Peyer's patch (tissue), 4 donors: ENCODE measurements around the gene GNB5.

ENCODE experiments used
- POLR2A ChIP-seq, 2 donors: fragments of 450-650 bp; IDR thresholded peaks; one replicate each; pipeline ENCODE4 v1.5.1; 2017; ENCODE audit warnings: antibody characterized with exemption in 2 of 2, mild to moderate bottlenecking in 2 of 2, moderate library complexity in 2 of 2
- TF ChIP-seq, protein P1 (sequence below), 6 experiments: fragments of 450-650 bp in 4 of 6; fragments of 200-600 bp in 2 of 6; sonication (generic) in 1 of 6; IDR thresholded peaks; one replicate each; pipeline ENCODE4 v1.5.1; 2017 to 2019; ENCODE audit warnings: antibody characterized with exemption in 6 of 6, mild to moderate bottlenecking in 3 of 6, moderate library complexity in 1 of 6

DNA sequence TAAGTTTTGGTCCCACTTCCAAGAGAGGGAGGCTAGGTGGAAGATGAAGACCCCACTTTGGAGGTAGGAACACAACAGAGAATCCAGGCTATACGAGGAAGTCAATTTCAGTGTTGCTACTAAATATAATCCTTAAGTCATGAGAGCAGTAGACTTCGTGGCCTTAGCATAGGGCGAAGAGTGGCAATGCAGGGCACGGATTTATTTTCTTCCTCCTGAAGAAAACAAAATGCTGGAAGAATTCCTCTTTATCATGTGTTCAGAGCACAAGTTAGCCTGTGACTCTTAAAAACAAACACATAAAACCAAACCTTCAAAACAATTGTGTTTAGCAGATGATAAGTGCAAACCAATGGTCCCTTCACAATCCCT, 98.0 kb downstream of the GNB5 start:
- TF ChIP-seq, protein P1, sequence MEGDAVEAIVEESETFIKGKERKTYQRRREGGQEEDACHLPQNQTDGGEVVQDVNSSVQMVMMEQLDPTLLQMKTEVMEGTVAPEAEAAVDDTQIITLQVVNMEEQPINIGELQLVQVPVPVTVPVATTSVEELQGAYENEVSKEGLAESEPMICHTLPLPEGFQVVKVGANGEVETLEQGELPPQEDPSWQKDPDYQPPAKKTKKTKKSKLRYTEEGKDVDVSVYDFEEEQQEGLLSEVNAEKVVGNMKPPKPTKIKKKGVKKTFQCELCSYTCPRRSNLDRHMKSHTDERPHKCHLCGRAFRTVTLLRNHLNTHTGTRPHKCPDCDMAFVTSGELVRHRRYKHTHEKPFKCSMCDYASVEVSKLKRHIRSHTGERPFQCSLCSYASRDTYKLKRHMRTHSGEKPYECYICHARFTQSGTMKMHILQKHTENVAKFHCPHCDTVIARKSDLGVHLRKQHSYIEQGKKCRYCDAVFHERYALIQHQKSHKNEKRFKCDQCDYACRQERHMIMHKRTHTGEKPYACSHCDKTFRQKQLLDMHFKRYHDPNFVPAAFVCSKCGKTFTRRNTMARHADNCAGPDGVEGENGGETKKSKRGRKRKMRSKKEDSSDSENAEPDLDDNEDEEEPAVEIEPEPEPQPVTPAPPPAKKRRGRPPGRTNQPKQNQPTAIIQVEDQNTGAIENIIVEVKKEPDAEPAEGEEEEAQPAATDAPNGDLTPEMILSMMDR (IDR thresholded peaks at IDR 0.05): no peak
- TF ChIP-seq POLR2A (IDR thresholded peaks at IDR 0.05): no peak
